ENCODE measurements around the gene TRIM44. TPM values are rescaled to one million over a fixed set of nuclear protein-coding genes. Genes with fewer than 3 reads are reported as not detected.

TRIM44 gene
- total RNA-seq, 2 donors from 2014 or later: 22.1 to 35.4 TPM

DNA sequence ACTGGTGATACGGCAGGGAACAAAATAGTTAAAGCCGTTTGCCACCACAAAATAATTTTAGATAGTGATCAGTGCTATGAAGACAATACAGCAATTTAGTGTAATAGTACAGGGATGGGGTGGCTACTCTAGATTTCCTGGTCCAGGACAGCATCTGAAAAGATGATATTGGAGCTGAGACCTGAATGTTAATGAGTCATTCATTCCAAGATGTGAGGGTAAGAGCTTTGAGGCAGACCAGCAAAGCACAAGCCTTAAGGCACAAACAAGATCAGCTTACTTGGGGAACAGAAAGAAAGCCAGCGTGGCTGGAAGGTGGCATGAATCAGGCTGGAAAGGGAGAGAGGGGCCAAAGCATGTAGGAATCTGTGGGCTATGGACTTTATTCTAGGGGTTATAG lies 132.3 kb downstream of the TRIM44 start:
- Histone ChIP-seq H3K27me3 (no peaks in the 10 kb centered on the region), H3K4me3 (no peak overlapping the region), H3K4me1 (peaks cover 0 to 20% of the 10 kb centered on the region in 2 donors), H3K27ac (no peak overlapping the region), H3K36me3 (no peaks in the 10 kb centered on the region), H3K9me3 (no peaks in the 10 kb centered on the region)
- TF ChIP-seq, protein P1, sequence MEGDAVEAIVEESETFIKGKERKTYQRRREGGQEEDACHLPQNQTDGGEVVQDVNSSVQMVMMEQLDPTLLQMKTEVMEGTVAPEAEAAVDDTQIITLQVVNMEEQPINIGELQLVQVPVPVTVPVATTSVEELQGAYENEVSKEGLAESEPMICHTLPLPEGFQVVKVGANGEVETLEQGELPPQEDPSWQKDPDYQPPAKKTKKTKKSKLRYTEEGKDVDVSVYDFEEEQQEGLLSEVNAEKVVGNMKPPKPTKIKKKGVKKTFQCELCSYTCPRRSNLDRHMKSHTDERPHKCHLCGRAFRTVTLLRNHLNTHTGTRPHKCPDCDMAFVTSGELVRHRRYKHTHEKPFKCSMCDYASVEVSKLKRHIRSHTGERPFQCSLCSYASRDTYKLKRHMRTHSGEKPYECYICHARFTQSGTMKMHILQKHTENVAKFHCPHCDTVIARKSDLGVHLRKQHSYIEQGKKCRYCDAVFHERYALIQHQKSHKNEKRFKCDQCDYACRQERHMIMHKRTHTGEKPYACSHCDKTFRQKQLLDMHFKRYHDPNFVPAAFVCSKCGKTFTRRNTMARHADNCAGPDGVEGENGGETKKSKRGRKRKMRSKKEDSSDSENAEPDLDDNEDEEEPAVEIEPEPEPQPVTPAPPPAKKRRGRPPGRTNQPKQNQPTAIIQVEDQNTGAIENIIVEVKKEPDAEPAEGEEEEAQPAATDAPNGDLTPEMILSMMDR (IDR thresholded peaks at IDR 0.05): no peak
- no peak for DNase-seq (ENCODE audit: low spot score)

DNA sequence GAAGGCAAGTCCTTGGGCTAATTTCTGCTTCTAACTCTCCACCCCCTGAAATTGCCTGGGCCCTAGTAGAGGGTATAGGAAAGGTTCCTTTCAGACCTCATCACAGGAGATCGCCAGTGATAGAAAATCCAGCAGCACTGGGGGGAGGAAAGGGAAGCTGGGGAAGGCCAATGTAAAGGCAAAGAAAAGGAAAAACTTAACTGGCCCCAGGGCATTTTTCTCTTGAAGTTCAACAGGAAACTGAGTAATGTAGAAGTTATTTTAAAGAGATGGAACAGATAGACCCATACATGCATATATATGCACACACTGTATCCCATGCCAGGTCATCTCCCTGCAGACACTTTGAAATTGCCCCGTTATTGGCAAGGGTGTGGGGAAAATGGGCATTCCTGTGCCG lies 134.0 kb downstream of the TRIM44 start:
- peaks cover 0 to 22% of the 10 kb centered on the region in 2 donors for H3K4me1 ChIP-seq
- no peaks in the 10 kb centered on the region for H3K27me3 ChIP-seq
- no peaks in the 10 kb centered on the region for H3K36me3 ChIP-seq
- H3K4me3 ChIP-seq: no peak overlapping the region
- H3K9me3 ChIP-seq: no peaks in the 10 kb centered on the region
- DNase-seq (ENCODE audit: low spot score): no peak
- no peak overlapping the region for H3K27ac ChIP-seq
- TF ChIP-seq, protein P1 (IDR thresholded peaks at IDR 0.05): no peak

DNA sequence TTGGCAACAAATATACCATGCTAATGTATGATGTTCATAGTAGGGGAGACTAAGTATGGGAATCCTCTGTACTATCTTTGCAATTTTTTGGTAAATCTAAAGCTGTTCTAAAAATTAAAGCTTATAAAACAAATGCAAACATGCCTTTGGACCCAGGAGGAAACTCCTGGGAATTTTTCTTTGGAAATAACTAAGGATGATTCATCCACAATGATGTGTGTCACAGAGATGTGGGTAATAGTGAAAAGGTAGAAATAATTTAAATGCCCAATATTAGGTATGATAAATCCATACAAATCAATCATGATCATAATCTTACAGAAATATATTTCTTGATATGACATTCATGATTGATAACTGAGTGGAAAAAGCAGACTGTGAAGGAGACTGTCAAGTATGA lies 135.8 kb downstream of the TRIM44 start:
- no peaks in the 10 kb centered on the region for H3K27me3 ChIP-seq
- H3K4me3 ChIP-seq: no peak overlapping the region
- TF ChIP-seq, protein P1 (IDR thresholded peaks at IDR 0.05): no peak
- H3K9me3 ChIP-seq: no peaks in the 10 kb centered on the region
- no peaks in the 10 kb centered on the region for H3K36me3 ChIP-seq
- no peak overlapping the region for H3K27ac ChIP-seq
- no peak for DNase-seq (ENCODE audit: low spot score)
- H3K4me1 ChIP-seq: peaks cover 0 to 25% of the 10 kb centered on the region in 2 donors

DNA sequence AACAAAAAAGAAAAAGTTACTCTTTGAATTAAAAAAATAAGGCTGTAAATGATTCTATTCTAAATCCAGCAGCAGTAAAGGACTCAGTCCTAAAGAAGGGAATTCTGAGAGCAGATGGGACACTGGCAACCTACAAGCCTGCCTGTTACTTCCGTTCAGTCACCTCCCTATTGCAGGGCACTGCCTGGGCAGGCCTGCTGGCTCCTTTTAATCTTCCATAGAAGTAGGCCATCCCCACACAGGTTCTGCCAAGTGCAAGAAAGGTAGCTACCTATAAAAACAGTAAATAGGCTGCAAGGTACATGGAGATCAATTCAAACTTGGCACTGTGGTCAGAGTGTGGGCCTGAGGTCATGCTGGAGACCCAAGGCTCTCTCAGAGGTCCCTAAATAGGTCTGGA lies 136.4 kb downstream of the TRIM44 start:
- H3K4me1 ChIP-seq: peaks cover 0 to 25% of the 10 kb centered on the region in 2 donors
- TF ChIP-seq, protein P1 (IDR thresholded peaks at IDR 0.05): no peak
- no peak overlapping the region for H3K4me3 ChIP-seq
- no peak overlapping the region for H3K27ac ChIP-seq
- H3K36me3 ChIP-seq: no peaks in the 10 kb centered on the region
- no peaks in the 10 kb centered on the region for H3K27me3 ChIP-seq
- DNase-seq (ENCODE audit: low spot score): no peak
- no peaks in the 10 kb centered on the region for H3K9me3 ChIP-seq

DNA sequence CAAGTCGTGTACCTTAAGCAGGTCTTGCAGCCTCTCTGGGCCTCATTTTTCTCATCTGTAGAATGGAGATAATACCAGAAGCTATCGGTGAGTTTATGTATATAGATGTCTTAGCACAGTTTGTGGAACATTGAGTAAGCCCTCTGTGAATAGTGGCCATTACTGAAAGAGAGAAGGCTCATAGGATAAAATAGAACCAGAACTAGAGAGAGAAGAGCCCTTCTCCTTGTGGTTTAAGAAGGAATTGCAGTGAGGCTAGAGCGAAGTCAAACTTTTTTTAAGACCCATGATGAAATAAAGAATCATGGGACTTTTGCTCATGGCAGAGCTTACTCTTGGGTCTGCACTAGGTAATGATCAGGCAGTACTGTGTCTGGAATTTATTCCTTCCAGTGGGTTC lies 137.1 kb downstream of the TRIM44 start:
- no peaks in the 10 kb centered on the region for H3K27me3 ChIP-seq
- TF ChIP-seq, protein P1 (IDR thresholded peaks at IDR 0.05): no peak
- DNase-seq (ENCODE audit: low spot score): no peak
- H3K4me1 ChIP-seq: peaks cover 0 to 28% of the 10 kb centered on the region in 2 donors
- H3K9me3 ChIP-seq: no peaks in the 10 kb centered on the region
- H3K4me3 ChIP-seq: no peak overlapping the region
- H3K36me3 ChIP-seq: no peaks in the 10 kb centered on the region
- H3K27ac ChIP-seq: no peak overlapping the region
